HFF-Myc (cell line): ENCODE measurements around the gene TNFAIP6.
A peak's percentile ranks its signal among the peaks of the same experiment; 100 is the strongest.

ENCODE experiments used
- DNase-seq: peaks from one replicate; pipeline ENCODE4 v3.0.0-alpha.2; 2011; ENCODE audit warnings: low read depth; ENCODE audit errors: extremely low read depth
- H3K4me3 ChIP-seq: replicated peaks from 2 replicates; pipeline ENCODE4 v1.5.1; 2011; ENCODE audit warnings: low read depth, mild to moderate bottlenecking, control low read depth, low read length
- CTCF ChIP-seq: IDR thresholded peaks from 2 replicates; pipeline ENCODE4 v1.5.1; 2012; ENCODE audit warnings: mild to moderate bottlenecking, low read depth, low read length, control low read depth; ENCODE audit errors: missing control alignments

The TNFAIP6 gene

GRCh38 chr2:151347294-151347693 lies 10.1 kb upstream of the TNFAIP6 start:
- no peak for DNase-seq
- no peak overlapping the region for H3K4me3 ChIP-seq
- TF ChIP-seq CTCF, result no peak

DNA sequence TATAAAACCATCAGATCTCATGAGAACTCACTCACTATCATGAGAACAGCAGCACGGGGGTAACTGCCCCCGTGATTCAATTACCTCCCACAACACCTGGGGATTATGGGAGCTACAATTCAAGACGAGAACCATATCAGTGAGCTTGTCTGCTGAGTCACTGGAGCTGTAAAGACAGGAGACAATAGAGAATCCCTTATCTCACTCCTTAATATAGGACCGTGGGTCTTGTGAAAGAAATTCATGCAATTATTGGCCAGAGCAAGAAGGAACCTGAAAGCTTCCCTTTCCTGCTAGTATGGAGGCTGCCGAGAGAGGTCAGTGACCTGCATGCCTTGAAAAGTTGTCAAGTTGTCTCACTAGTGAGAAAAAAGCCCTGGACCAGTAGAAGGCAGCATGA lies 9.5 kb upstream of the TNFAIP6 start:
- DNase-seq, result no peak
- TF ChIP-seq CTCF, result no peak
- no peak overlapping the region for H3K4me3 ChIP-seq

DNA sequence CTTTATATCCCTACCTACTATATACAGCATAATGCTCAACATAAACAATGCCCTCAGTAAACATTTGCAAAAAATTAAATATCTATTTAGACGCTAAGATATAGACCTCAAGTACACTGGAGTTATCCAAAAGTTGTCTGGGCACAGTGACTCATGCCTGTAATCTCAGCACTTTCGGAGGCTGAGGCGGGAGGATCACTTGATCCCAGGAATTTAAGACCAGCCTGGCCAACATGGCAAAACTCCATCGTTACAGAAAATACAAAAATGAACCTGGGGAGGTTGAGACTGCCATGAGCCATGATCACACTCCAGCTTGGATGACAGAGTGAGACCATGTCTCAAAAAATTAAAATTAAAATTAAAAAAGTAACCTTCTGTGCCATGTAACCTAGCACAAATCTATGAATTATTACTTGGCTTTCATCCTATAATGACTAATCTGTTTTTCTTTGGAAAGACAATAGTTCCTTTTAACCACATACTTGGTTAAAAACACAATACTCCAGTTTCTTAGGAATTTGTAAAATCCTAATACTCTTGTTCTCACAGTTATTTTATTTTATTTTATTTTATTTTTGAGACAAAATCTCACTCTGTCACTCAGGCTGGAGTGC lies 6.7 kb upstream of the TNFAIP6 start:
- TF ChIP-seq CTCF, result no peak
- no peak for DNase-seq
- H3K4me3 ChIP-seq, result no peak overlapping the region

GRCh38 chr2:151353995-151354394 lies 3.4 kb upstream of the TNFAIP6 start:
- DNase-seq, result no peak
- no peak for TF ChIP-seq CTCF
- H3K4me3 ChIP-seq, result no peak overlapping the region

GRCh38 chr2:151354807-151355206 lies 2.6 kb upstream of the TNFAIP6 start:
- H3K4me3 ChIP-seq, result no peak overlapping the region
- no peak for TF ChIP-seq CTCF
- no peak for DNase-seq

- TF ChIP-seq CTCF, result no peak
- DNase-seq, result no peak
- peak overlapping the region; percentile 41 for H3K4me3 ChIP-seq
These were observed 976 bp downstream of the TNFAIP6 start for GRCh38 chr2:151358166-151358970.
